ENCODE measurements around the gene CD58.
A peak's percentile ranks its signal among the peaks of the same experiment; 100 is the strongest.
"Not testable (repeated sequence)": the region's sequence is repeated elsewhere in the genome, so short reads cannot be mapped to it uniquely, and the experiment has no call there.

CD58 gene, protein sequence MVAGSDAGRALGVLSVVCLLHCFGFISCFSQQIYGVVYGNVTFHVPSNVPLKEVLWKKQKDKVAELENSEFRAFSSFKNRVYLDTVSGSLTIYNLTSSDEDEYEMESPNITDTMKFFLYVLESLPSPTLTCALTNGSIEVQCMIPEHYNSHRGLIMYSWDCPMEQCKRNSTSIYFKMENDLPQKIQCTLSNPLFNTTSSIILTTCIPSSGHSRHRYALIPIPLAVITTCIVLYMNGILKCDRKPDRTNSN

DNA sequence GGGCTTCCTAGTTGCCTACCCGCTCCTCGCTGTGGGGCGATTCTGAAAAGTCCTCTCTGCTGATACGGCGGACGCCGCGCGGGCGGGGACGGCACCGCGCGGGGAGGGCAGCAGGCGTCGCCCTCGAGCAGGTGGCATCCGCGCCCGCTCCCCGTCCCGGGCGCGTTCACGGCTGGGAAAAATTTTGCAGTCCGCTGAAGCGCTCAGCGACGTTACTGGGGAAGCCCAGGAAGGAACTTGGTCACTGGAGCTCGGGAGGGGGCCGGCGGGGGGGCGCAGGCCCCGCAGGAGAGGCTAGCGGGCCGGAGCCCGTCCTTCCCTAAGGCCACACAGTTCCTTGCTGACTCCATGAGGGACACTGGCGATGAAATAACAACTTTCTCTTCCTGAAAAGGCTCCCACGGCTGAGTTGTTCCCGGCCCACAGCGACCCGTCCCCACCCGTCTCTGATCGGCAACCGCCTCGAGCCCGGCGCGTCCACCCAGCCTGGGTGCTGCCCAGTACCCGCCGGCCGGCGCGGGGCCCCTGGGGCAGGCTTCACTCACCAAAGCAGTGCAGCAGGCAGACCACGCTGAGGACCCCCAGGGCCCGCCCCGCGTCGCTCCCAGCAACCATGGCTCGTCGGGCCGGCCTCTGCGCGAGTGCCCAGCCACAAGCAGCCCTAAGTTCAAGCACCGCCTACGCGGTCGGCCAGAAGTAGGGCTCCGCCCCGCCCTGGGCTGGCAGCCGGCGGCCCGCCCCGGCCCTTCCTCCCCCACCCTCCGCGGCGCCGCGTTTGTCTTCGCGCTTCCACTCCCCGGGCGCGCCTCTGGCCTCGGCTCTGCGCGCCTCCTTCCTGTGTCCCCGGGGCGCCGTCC lies at the start of gene CD58:
TSS of gene CD58 (minus strand) at position 669 of the 857 bp plus-strand sequence. CDS start at position 615, 54 bp downstream.
- in situ Hi-C loops (cut with HindIII; ENCODE audit: low pct_ligation_motif_present, low pct_unique_long_range_greater_than_20kb, low sequenced_read_pairs) = no loop called here
- peak; percentile 86 for DNase-seq

DNA sequence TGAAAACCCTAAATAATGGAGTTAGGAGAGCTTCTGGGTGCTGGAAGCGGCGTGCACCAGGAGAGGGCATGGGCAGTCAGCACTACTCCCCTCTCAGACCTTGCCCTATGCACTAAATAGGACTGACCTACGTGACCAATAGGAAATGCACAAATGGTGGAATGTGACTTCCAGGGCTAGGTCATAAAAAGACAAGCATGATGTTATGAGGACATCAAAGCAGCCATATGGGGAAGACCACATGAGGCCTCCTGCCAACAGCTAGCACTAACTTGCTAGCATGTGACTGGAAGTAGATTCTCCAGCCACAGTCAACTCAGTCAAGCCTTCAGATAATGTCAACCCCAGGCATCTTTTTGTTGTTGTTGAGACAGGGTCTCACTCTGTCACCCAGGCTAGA lies 49.6 kb upstream of the CD58 start:
- DNase-seq; in situ Hi-C loops (cut with HindIII; ENCODE audit: low pct_ligation_motif_present, low pct_unique_long_range_greater_than_20kb, low sequenced_read_pairs): not testable (repeated sequence)

DNA sequence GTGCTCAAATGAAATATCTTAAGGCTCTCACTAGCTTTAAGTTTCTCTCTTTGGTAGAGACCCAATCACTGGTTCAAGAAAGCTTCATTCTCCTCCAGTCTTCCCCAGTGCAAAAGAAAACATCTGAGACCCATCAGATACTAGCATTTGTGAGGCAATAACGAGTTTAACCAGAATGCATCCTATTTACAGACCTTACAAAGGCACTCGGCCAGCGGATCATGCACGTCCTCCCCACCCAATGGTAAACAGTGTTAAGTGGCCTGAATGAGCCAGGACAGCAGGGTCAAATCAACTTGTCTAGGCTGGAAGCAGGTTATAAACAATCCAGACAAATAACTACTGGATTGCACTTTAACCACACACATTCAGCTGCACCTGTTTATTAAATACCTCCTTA lies 48.3 kb upstream of the CD58 start:
- DNase-seq; in situ Hi-C loops (cut with HindIII; ENCODE audit: low pct_ligation_motif_present, low pct_unique_long_range_greater_than_20kb, low sequenced_read_pairs): not testable (repeated sequence)

DNA sequence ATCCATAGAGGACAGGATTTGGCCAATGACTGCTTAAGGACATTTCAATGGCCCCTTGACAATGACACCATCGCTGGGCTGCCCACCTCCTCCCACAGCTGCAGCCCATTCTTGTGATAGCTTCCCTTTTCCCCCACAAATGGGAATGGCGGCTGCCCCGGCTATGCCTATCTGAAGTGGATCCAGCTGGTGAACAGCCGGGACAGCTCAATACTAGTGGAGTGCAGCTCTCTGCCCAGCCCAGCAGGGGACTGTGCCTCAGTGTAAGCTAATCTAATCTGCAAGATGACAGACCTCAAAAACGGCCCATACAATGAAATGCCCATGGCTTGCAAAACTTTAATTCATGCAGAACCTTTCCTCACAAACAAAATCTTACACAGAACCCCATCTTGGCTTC lies 47.0 kb upstream of the CD58 start:
- DNase-seq; in situ Hi-C loops (cut with HindIII; ENCODE audit: low pct_ligation_motif_present, low pct_unique_long_range_greater_than_20kb, low sequenced_read_pairs): not testable (repeated sequence)

DNA sequence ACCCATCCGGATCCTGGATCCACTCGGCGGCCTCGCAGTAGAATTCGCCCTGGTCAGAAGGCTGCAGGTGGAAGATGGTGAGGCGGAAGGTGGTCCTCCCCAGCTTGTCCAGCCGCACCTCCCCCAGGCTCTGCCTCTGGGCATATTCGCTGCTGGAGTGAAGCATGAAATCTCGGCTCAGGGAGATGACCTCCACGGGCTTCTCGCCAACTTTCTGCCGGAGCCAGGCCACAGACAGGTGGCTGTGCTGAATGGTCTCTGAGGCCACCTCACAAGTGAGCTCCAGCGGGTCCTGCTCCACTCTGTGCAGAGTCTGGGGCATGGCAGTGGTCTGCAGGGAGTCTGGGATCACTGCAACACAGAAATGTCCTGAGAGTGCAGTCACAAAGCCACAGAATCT lies 43.0 kb upstream of the CD58 start:
- in situ Hi-C loops (cut with HindIII; ENCODE audit: low pct_ligation_motif_present, low pct_unique_long_range_greater_than_20kb, low sequenced_read_pairs); DNase-seq: not testable (repeated sequence)

DNA sequence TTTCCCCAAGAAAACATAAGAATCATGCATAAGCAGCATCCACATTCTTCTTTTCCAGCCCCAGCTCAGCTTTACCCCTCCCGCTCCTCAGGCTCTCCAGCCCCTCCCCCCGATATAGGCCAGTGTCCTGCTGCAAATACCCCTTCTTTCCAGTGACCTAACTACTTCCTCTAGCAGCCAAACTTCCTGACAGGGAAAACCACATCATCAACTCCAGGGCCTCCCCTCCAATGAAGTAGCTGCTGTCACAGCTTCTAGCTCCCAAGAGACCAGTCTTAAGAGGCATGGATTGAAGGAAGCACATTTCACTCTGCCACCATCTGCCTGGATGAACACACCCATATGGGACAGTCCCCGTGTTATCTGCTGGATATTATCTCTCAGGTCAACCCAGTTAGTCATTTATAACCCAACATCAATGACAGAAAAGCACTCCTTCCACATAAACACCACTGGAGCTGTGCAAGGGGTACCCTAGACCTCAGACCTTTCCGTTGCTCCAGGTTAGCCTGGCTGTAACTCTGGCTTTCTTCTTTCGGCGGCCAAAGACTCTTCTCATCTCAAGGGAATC lies 39.1 kb upstream of the CD58 start:
- DNase-seq; in situ Hi-C loops (cut with HindIII; ENCODE audit: low pct_ligation_motif_present, low pct_unique_long_range_greater_than_20kb, low sequenced_read_pairs): not testable (repeated sequence)

DNA sequence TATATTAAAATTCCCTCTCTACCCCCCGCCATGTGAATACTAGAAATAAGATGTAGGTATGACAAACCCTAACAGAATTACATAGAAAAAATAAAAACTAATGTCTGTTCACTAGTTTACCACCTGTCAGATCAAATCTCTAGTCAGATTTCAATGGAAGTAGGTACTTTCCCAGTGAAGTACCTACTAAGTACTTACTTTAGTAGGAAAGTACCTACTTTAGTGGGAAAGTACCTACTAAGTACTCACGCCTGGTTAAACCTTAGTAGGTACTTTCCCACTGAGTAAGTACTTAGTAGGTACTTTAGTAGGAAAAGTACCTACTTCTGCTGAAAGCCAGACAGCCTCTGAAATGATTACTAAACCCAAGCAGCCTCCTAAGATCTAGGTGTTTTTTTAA lies 38.0 kb upstream of the CD58 start:
- in situ Hi-C loops (cut with HindIII; ENCODE audit: low pct_ligation_motif_present, low pct_unique_long_range_greater_than_20kb, low sequenced_read_pairs) = not testable (repeated sequence)

DNA sequence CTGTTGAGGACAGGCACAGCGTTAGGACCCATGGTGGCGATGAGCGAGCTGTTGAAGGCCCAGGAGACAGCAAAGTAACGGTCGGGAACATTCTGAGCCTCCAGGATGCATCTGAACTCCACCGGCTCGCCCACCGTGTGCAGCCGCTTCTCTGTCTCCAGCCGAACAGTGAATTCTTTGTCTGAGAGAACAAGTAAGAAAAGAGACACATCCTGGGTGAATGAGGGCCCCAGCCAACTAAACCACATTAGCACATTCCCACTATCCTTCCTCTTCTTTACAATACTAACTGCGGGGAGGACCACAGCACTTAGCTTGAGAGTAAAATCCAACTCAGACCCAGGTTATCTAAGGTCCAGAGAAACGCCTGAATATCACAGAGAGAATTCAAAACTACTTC lies 37.3 kb upstream of the CD58 start:
- DNase-seq; in situ Hi-C loops (cut with HindIII; ENCODE audit: low pct_ligation_motif_present, low pct_unique_long_range_greater_than_20kb, low sequenced_read_pairs): not testable (repeated sequence)

More for the DNA sequence above, 38.0 kb upstream of the CD58 start:
- not testable (repeated sequence) for DNase-seq

DNA sequence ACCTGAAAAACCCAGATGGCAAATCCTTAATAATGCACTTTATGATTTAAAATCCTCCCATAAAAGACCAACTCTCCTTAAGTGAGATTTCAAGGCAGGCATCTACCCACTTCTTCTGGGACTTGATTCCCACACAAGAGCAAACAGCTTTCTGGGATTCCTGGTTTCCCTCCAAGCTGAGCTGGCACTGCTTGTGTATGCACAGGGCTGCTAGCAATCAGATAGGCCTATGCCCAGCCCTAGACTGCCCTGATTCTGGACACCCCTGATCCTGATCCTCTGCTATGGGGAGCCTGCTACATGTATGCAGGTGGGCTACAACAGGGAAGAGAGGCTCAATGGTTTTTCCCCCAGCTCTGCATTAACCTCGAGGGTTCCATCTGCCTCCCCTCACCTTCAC lies 36.6 kb upstream of the CD58 start:
- in situ Hi-C loops (cut with HindIII; ENCODE audit: low pct_ligation_motif_present, low pct_unique_long_range_greater_than_20kb, low sequenced_read_pairs); DNase-seq: not testable (repeated sequence)

DNA sequence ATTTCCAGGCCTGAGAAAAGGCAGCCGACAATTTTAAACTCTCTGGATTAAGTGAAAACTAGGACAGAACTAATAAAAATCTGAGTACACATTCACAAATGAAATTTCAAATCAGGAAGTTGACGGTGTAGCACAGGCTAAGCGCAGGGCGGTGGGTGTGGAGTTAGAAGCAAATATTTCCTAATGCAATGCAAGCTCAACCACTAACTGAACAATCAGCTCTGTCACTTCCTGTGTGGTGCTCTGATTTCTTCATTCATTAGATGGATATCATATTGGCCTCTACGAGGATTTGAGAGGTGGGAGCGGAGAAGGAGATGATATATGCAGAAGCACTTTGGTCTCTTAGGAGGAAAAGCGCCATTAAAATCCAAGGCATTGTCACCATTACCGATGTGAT lies 35.2 kb upstream of the CD58 start:
- DNase-seq; in situ Hi-C loops (cut with HindIII; ENCODE audit: low pct_ligation_motif_present, low pct_unique_long_range_greater_than_20kb, low sequenced_read_pairs): not testable (repeated sequence)

DNA sequence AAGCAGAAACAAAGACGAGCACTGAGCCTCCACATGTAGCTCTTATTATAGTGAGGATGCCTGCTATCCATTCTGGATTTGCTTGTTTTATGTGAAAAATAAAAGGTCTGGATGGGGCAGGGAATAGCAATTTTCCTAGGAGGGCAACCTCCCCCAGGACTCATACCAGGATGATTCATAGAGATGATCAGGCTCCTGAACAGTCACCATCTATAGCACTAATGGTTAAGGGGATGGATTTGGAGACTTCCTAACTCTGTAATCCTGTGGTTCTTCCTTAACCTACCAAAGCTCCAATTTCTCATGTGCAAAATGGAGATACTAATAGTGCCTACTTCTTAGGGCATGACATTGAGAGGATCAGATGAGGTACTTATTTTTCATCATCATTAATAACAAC lies 34.5 kb upstream of the CD58 start:
- in situ Hi-C loops (cut with HindIII; ENCODE audit: low pct_ligation_motif_present, low pct_unique_long_range_greater_than_20kb, low sequenced_read_pairs) = no loop called here
- DNase-seq = no peak

DNA sequence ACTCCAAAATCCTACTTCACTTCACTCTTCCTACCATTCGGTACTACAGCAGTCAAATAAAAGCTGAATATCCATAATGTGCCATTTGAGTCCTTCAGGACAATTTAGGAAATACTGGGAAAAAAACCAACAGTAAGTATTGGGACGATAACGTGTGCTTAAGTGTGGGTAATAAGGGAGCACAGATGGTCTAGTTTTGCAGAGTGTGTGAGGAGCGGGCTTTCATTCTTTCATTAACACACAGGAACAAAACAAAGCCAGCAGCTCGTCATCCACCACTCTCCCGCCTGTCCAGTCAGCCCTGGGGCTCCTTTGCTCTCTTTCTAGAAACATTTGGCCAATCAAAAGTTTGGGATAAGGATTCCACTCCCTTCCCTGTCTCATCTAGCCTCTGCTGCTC lies 33.6 kb upstream of the CD58 start:
- in situ Hi-C loops (cut with HindIII; ENCODE audit: low pct_ligation_motif_present, low pct_unique_long_range_greater_than_20kb, low sequenced_read_pairs); DNase-seq: not testable (repeated sequence)

DNA sequence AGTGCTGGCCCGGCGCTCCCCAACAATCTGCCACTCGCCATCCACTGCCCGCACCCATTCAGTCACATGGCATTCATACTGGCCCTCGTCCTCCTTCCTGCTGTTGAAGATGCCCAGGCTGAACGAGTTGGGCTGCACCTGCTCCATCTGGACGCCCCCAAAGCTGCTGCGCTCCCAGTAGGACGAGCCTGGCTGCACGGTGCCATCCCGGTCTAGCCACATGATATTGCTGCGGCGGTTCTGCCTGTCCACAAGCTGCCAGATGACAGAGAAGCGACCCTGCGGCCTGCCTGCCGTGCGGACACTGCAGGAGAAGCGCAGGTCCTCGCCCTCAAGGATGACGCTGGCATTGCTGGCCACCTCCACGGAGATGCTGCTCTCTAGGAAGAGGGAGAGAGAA lies 32.8 kb upstream of the CD58 start:
- in situ Hi-C loops (cut with HindIII; ENCODE audit: low pct_ligation_motif_present, low pct_unique_long_range_greater_than_20kb, low sequenced_read_pairs); DNase-seq: not testable (repeated sequence)

DNA sequence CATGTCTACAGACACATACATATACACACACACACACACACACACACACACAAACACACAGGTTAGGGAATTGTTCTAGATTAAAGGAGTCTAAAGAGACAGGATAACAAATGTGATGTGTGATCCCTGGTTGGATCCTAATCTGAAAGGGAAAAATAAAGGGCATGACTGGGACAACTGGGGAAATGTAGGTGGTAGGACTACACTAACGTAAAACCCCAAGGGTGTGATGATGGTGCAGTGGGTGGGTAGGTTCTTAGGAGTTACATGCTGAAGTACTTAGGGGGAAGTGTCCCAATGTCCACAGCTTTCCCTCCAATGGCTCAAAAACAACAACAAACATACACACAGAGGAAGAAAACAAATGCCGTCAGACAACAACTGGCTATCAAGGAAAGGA lies 28.5 kb upstream of the CD58 start:
- in situ Hi-C loops (cut with HindIII; ENCODE audit: low pct_ligation_motif_present, low pct_unique_long_range_greater_than_20kb, low sequenced_read_pairs) = not testable (repeated sequence)

DNA sequence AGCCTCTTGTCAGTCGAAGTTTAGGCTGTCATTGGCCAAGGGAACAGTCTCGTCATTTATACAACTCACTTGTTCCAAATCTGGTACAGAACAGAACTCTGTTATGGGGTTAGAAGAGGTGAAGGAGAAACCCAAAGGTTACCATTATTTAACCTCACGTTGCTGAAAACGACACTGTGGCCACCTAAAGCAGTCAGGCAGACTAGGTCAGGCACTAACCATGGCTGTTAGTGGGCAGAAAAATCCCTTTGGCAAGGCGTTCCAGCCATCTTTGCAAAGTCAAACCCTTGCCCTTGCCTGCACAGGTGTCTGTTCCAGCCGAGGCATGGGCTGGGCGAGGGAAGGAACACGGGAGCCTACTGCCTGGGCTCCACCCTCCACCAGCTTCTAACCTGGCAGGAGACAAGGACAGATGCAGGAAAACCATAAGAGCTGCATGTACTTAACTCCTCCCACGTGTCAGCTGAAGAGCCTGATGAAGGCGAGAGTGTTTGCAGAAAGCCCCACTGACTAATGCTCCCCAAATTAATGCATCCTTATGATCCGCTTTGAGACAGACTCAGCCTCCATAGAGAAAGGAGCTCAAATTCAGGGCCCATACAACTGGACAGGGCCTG lies 27.7 kb upstream of the CD58 start:
- in situ Hi-C loops (cut with HindIII; ENCODE audit: low pct_ligation_motif_present, low pct_unique_long_range_greater_than_20kb, low sequenced_read_pairs); DNase-seq: not testable (repeated sequence)

More for the DNA sequence above, 28.5 kb upstream of the CD58 start:
- not testable (repeated sequence) for DNase-seq

DNA sequence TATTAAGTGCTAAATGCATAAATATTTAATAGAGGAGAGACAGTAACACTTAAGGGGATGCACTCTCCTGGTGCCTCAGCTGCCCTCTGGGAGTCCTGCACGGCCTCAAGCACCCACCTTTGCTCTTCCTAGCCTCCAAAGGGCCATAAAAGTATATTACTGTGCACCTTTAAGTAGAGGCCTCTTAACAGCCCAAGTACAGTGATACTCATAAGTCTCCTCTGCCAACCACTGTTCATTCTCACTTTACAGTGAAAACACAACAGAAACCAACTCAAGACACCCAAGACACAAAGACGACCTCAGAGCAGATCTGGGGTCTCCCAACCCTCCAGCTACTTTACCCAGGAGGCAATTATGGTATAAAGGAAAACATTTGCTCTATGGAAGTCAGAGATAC lies 26.6 kb upstream of the CD58 start:
- DNase-seq; in situ Hi-C loops (cut with HindIII; ENCODE audit: low pct_ligation_motif_present, low pct_unique_long_range_greater_than_20kb, low sequenced_read_pairs): not testable (repeated sequence)

DNA sequence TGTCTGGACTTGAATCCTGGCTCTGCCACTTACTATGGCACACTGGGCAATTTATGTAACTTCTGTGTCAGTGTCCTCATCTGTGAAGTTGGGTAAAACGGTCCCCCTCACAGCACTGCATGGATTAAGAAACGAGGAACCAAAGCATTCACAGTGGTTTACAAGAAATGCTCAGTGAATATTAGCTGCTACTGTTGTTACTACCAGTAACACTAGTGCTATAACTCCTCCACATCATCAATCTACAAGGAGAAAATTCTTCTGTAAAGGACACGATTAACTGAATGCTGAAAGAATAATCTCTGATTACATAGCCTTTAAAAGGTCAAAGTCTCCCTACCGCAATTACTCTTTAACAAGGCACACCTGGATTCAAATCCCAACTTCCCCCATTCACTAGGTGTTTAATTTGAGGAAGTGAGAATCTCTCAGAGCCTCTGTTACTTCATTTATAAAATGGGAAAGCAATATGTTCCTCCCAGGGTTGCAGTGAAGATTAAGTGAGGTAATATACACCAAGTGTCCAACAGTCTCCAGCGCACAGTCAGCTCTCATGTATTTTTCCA lies 26.0 kb upstream of the CD58 start:
- DNase-seq; in situ Hi-C loops (cut with HindIII; ENCODE audit: low pct_ligation_motif_present, low pct_unique_long_range_greater_than_20kb, low sequenced_read_pairs): not testable (repeated sequence)

DNA sequence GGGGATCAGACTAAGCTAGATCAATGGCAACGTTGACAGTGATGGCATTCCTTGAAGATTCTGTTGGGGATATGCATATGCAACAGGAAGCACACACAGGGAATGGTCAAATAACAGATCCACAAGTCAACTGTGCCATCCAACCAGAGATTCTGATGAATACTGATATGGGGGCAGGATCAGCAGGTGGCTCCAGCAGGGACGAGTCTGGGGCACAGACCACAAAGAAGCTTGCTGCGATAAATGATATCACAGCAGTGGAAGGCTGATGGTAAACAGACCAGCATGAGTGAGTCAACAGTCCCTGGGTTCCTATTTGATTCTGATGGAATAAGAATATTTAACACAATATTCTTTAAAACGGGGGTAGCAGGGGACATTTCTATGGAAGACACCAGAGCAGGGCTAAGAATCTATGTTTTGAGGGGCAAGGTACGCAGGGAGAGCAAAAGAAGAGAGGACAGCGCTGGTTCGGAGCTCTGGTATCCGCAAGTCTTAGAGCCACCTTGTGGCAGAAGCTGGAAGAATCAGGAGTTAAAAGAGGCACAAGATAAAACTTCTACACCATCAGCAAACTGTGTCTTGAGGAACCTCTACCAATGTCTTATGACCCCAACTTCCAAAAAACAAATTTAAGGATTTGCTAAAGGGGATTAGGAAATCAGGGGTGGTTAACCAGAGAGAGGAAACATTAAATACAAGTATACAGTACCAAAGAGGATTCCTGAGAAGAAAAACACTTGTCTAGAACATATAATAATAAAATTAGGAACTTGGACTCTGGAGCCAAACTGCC lies 25.3 kb upstream of the CD58 start:
- peak; percentile 36 for DNase-seq
- in situ Hi-C loops (cut with HindIII; ENCODE audit: low pct_ligation_motif_present, low pct_unique_long_range_greater_than_20kb, low sequenced_read_pairs) = not testable (repeated sequence)
